A549 (cell line): Measurements from ENCODE around the gene HUS1B. TPM values are rescaled to one million over a fixed set of nuclear protein-coding genes. Genes with fewer than 3 reads are reported as not detected.

ENCODE experiments used
- ATAC-seq, 2 experiments: fragments of 200-7000 bp in 1 of 2; fragments of >200 bp in 1 of 2; cut with Nextera tagmentation in 1 of 2; cut with Tn5 transposase in 1 of 2; 3 replicates each; pipeline versions ENCODE4 v1.8.0 to v1.9.1; 2018 to 2020; ENCODE audit warnings: mild to moderate bottlenecking in 1 of 2, moderate library complexity in 1 of 2
- CTCF ChIA-PET: fragments of 300-600 bp; sonication (Branson Sonifier 250); formaldehyde crosslinking; extraction: SDS; loops from one replicate; lab custom pipeline; 2021; ENCODE audit warnings: antibody characterized with exemption, inconsistent platforms; lab: Yijun Ruan, JAX
- POLR2A ChIA-PET: fragments of 350-600 bp; formaldehyde crosslinking; extraction: SDS; loops from one replicate; lab custom pipeline; 2021; ENCODE audit warnings: antibody characterized with exemption, inconsistent platforms; lab: Yijun Ruan, JAX
- DNase-seq, 2 experiments: peaks; one replicate each; pipeline versions ENCODE4 v3.0.0 to v3.0.0-alpha.2; 2011 to 2016; ENCODE audit warnings: low read depth in 1 of 2, low spot score in 1 of 2
- FAIRE-seq: peaks from 2 replicates; lab custom pipeline; 2011; peaks lifted over from hg19 to GRCh38; lab: Jason Lieb, UNC
- H3K27ac ChIP-seq, 2 experiments: fragments of >200 bp; sonication (Bioruptor Twin); formaldehyde crosslinking; 3 replicates each; pipeline ENCODE4 v1.5.1; 2016 to 2017
- H3K4me1 ChIP-seq: fragments of >200 bp; sonication (Bioruptor Twin); formaldehyde crosslinking; 3 replicates; pipeline ENCODE4 v1.6.1; 2016
- H3K4me2 ChIP-seq: fragments of >200 bp; sonication (Bioruptor Twin); formaldehyde crosslinking; 3 replicates; pipeline ENCODE4 v1.6.1; 2016
- H3K4me3 ChIP-seq: fragments of >200 bp; sonication (Bioruptor Twin); formaldehyde crosslinking; 3 replicates; pipeline ENCODE4 v1.5.1; 2016
- H3K9me3 ChIP-seq: fragments of >200 bp; sonication (Bioruptor Twin); formaldehyde crosslinking; 3 replicates; pipeline ENCODE4 v1.6.1; 2016
- CHD2 ChIP-seq: fragments of 150-350 bp; IDR thresholded peaks from 2 replicates; pipeline ENCODE4 v1.6.1; 2014; ENCODE audit warnings: low read length; ENCODE audit not compliant: partially characterized antibody
- EHMT2 ChIP-seq: fragments of 200-600 bp; sonication (generic); IDR thresholded peaks from 2 replicates; pipeline ENCODE4 v1.6.1; 2016; ENCODE audit warnings: antibody characterized with exemption, low read depth, mild to moderate bottlenecking, moderate library complexity
- FOSL2 ChIP-seq, 2 experiments: fragments of 450-650 bp in 1 of 2; fragments of >200 bp in 1 of 2; sonication (Bioruptor Twin) in 1 of 2; formaldehyde crosslinking; IDR thresholded peaks; 2 replicates each; pipeline versions ENCODE4 v1.5.0 to v1.6.1; 2016 to 2020; ENCODE audit warnings: mild to moderate bottlenecking in 1 of 2, moderate library complexity in 1 of 2
- HOXA7 ChIP-seq: fragments of 250-450 bp; sonication (Bioruptor Pico); IDR thresholded peaks from 2 replicates; pipeline ENCODE4 v1.5.0; 2020; ENCODE audit warnings: mild to moderate bottlenecking, moderate library complexity
- JUN ChIP-seq, 2 experiments: fragments of >200 bp; sonication (Bioruptor Twin); formaldehyde crosslinking; IDR thresholded peaks; 2 replicates in 1 of 2; 3 replicates in 1 of 2; pipeline ENCODE4 v1.6.1; 2016 to 2017
- MAZ ChIP-seq: fragments of 150-350 bp; IDR thresholded peaks from 2 replicates; pipeline ENCODE4 v1.6.1; 2014; ENCODE audit warnings: antibody characterized with exemption, low read depth, low read length, borderline replicate concordance
- NFE2L2 ChIP-seq: fragments of 150-350 bp; conservative IDR thresholded peaks from 2 replicates; pipeline ENCODE4 v1.6.1; 2014; ENCODE audit warnings: low read length
- POLR2A ChIP-seq: IDR thresholded peaks from 2 replicates; pipeline ENCODE4 v1.6.1; 2012; ENCODE audit warnings: mild to moderate bottlenecking, low read length
- RARB ChIP-seq: fragments of 250-450 bp; sonication (Bioruptor Pico); IDR thresholded peaks from 2 replicates; pipeline ENCODE4 v1.8.0; 2021; ENCODE audit warnings: mild to moderate bottlenecking, moderate library complexity
- RFX5 ChIP-seq: fragments of 450-650 bp; IDR thresholded peaks from 2 replicates; pipeline ENCODE4 v1.7.1; 2014; ENCODE audit warnings: antibody characterized with exemption, mild to moderate bottlenecking, moderate library complexity
- RNF2 ChIP-seq: fragments of 200-600 bp; sonication (generic); IDR thresholded peaks from 2 replicates; pipeline ENCODE4 v1.6.1; 2016; ENCODE audit warnings: low read depth, mild to moderate bottlenecking, antibody characterized with exemption, moderate library complexity, borderline replicate concordance
- SMC3 ChIP-seq: fragments of >200 bp; sonication (Bioruptor Twin); formaldehyde crosslinking; IDR thresholded peaks from 3 replicates; pipeline ENCODE4 v1.6.1; 2018; ENCODE audit warnings: inconsistent platforms
- SREBF2 ChIP-seq: fragments of 450-650 bp; IDR thresholded peaks from 2 replicates; pipeline ENCODE4 v1.6.1; 2014; ENCODE audit warnings: mild to moderate bottlenecking, moderate library complexity
- TFCP2L1 ChIP-seq: fragments of 250-450 bp; sonication (Bioruptor Pico); IDR thresholded peaks from 2 replicates; pipeline ENCODE4 v1.5.0; 2021; ENCODE audit warnings: mild to moderate bottlenecking
- ZNF302 ChIP-seq: fragments of 250-450 bp; sonication (Bioruptor Pico); IDR thresholded peaks from 2 replicates; pipeline ENCODE4 v1.9.0; 2021; ENCODE audit warnings: inconsistent platforms, mild to moderate bottlenecking, moderate library complexity
- ZSCAN20 ChIP-seq: fragments of 250-450 bp; sonication (Bioruptor Pico); IDR thresholded peaks from 2 replicates; pipeline ENCODE4 v1.8.0; 2022; ENCODE audit warnings: mild to moderate bottlenecking, moderate library complexity
- WGBS: methylation state at CpG from one replicate; pipeline ENCODE4 v1.1.6; 2017; ENCODE audit errors: missing lambda C conversion rate; 5-methylcytosine and 5-hydroxymethylcytosine counted together
- polyA plus RNA-seq, 4 experiments: library from polyadenylated mRNA; depleted of rRNA in 3 of 4; stranded (reverse); fragments of >200 nt; fragmentation: RNase III in 1 of 4; extraction: RNeasy Plus Mini Kit Qiagen cat#74134 plus additional on column Dnase treatment in 1 of 4; gene quantifications; 2 replicates in 3 of 4; 3 replicates in 1 of 4; pipeline ENCODE4 v1.2.3, GENCODE V29; 2011 to 2017
- TF ChIP-seq, protein P1 (sequence below): IDR thresholded peaks from 2 replicates; pipeline ENCODE4 v1.6.1; 2012
- TF ChIP-seq, protein P2 (sequence below): IDR thresholded peaks from 2 replicates; pipeline ENCODE4 v1.6.1; 2012; ENCODE audit warnings: low read depth, borderline replicate concordance
- TF ChIP-seq, protein P3 (sequence below): IDR thresholded peaks from 2 replicates; pipeline ENCODE4 v1.6.1; 2012
- TF ChIP-seq, protein P4 (sequence below): fragments of 200-600 bp; sonication (generic); IDR thresholded peaks from 2 replicates; pipeline ENCODE4 v1.6.1; 2016; ENCODE audit warnings: antibody characterized with exemption, mild to moderate bottlenecking, moderate library complexity
- TF ChIP-seq, protein P5 (sequence below): fragments of 250-450 bp; sonication (Bioruptor Pico); IDR thresholded peaks from 2 replicates; pipeline ENCODE4 v1.5.0; 2020; ENCODE audit warnings: low read depth, mild to moderate bottlenecking, moderate library complexity

HUS1B gene
- polyA plus RNA-seq, 2 of the 4 experiments (the other 2 are of a cell fraction): 0.17 to 0.25 TPM

DNA sequence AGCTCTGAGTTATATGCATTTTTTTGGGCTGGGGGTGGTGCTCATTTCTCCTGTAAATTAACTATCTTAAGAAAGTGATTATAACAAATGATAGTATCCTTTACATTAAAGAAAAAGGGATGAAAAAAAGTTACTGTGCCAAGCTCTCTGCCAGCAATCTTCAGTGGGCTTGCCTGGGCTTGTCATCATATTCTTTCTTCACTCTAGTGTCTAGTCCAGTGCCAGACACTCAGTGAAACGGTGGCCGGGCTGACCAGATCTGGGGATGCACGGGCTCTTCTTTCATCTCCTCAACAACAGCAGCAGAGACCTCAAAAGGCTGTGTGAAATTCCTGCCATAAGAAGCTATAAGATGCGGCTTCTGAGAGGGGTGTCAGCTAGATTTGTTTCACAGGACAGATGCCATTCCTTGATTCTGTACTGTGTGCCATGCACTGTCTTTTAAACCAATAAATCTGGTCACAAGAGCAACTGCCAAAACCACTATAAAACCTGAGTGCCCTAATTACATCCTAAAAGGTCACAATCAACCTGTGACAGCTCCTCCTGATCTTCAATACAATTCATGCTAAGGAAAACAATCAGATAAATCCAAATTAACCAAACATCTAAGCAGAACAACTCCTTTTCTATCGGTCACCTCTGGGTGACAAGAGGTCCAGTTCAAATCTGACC lies 23.9 kb upstream of the HUS1B start:
- WGBS: 92% methylated on average over 5 of the region's 5 CpGs
- CTCF ChIA-PET: interaction anchor here (1.5 kb wide), 1 partner anchor 10 kb away, joined by 4 read pairs; no protein-coding TSS in a partner anchor
- FAIRE-seq: no peak
- POLR2A ChIA-PET: no interaction called here
- peak overlapping the region; percentile 35 to 75; a peak in 5 of 6 replicates for H3K27ac ChIP-seq
- ATAC-seq: no peak
- no peak for DNase-seq
- H3K4me1 ChIP-seq: peaks cover 40% of the 10 kb centered on the region
- H3K9me3 ChIP-seq: no peaks in the 10 kb centered on the region
- H3K4me2 ChIP-seq: peak overlapping the region; percentile 85
- no peak overlapping the region for H3K4me3 ChIP-seq
- TF ChIP-seq NFE2L2: no peak
- TF ChIP-seq RFX5: no peak
- no peak for TF ChIP-seq CHD2
- TF ChIP-seq, protein P1, sequence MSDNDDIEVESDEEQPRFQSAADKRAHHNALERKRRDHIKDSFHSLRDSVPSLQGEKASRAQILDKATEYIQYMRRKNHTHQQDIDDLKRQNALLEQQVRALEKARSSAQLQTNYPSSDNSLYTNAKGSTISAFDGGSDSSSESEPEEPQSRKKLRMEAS: no peak
- TF ChIP-seq JUN (IDR thresholded peaks at IDR 0.05): no peak
- TF ChIP-seq, protein P2, sequence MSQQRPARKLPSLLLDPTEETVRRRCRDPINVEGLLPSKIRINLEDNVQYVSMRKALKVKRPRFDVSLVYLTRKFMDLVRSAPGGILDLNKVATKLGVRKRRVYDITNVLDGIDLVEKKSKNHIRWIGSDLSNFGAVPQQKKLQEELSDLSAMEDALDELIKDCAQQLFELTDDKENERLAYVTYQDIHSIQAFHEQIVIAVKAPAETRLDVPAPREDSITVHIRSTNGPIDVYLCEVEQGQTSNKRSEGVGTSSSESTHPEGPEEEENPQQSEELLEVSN: no peak
- TF ChIP-seq ZNF302: no peak
- TF ChIP-seq MAZ: no peak
- TF ChIP-seq, protein P3, sequence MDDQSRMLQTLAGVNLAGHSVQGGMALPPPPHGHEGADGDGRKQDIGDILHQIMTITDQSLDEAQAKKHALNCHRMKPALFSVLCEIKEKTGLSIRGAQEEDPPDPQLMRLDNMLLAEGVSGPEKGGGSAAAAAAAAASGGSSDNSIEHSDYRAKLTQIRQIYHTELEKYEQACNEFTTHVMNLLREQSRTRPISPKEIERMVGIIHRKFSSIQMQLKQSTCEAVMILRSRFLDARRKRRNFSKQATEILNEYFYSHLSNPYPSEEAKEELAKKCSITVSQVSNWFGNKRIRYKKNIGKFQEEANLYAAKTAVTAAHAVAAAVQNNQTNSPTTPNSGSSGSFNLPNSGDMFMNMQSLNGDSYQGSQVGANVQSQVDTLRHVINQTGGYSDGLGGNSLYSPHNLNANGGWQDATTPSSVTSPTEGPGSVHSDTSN: no peak
- TF ChIP-seq RNF2: no peak
- no peak for TF ChIP-seq HOXA7 (CRISPR knock-in tag)
- TF ChIP-seq, protein P4, sequence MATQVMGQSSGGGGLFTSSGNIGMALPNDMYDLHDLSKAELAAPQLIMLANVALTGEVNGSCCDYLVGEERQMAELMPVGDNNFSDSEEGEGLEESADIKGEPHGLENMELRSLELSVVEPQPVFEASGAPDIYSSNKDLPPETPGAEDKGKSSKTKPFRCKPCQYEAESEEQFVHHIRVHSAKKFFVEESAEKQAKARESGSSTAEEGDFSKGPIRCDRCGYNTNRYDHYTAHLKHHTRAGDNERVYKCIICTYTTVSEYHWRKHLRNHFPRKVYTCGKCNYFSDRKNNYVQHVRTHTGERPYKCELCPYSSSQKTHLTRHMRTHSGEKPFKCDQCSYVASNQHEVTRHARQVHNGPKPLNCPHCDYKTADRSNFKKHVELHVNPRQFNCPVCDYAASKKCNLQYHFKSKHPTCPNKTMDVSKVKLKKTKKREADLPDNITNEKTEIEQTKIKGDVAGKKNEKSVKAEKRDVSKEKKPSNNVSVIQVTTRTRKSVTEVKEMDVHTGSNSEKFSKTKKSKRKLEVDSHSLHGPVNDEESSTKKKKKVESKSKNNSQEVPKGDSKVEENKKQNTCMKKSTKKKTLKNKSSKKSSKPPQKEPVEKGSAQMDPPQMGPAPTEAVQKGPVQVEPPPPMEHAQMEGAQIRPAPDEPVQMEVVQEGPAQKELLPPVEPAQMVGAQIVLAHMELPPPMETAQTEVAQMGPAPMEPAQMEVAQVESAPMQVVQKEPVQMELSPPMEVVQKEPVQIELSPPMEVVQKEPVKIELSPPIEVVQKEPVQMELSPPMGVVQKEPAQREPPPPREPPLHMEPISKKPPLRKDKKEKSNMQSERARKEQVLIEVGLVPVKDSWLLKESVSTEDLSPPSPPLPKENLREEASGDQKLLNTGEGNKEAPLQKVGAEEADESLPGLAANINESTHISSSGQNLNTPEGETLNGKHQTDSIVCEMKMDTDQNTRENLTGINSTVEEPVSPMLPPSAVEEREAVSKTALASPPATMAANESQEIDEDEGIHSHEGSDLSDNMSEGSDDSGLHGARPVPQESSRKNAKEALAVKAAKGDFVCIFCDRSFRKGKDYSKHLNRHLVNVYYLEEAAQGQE: no peak
- no peak for TF ChIP-seq SREBF2
- no peak for TF ChIP-seq POLR2A
- TF ChIP-seq FOSL2 (IDR thresholded peaks at IDR 0.05): no peak
- TF ChIP-seq FOSL2 (CRISPR knock-in tag; IDR thresholded peaks at IDR 0.05): no peak
- no peak for TF ChIP-seq RARB
- TF ChIP-seq, protein P5, sequence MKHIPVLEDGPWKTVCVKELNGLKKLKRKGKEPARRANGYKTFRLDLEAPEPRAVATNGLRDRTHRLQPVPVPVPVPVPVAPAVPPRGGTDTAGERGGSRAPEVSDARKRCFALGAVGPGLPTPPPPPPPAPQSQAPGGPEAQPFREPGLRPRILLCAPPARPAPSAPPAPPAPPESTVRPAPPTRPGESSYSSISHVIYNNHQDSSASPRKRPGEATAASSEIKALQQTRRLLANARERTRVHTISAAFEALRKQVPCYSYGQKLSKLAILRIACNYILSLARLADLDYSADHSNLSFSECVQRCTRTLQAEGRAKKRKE (CRISPR knock-in tag): no peak
- TF ChIP-seq ZSCAN20 (CRISPR knock-in tag): no peak
- TF ChIP-seq TFCP2L1: no peak
- TF ChIP-seq SMC3: no peak

DNA sequence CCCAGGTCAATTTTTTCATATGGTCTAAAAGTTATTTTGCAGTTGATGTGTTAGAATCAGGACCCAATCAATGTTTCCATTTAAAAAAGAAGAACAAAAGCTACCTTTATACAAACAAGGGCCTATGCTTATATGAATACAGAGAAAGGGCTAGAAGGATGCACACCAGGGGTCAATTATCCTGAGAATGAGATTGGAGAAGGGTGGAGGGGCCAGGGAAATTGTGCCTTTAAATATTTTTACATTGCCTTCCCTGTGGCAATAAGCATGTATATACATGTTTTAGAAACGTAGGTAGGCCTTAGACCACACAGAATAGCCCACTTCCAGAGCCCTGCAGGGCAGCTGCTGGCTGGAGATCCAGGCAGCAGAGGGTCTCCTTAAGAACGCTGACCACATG lies 23.4 kb upstream of the HUS1B start:
- Histone ChIP-seq H3K9me3 (no peaks in the 10 kb centered on the region), H3K4me3 (no peak overlapping the region), H3K4me1 (peaks cover 40% of the 10 kb centered on the region), H3K4me2 (no peak overlapping the region), H3K27ac (peak overlapping the region in 1 of 2 experiments; percentile 35; a peak in 3 of 6 replicates)
- CTCF ChIA-PET: interaction anchor here (1.5 kb wide), 1 partner anchor 10 kb away, joined by 4 read pairs; no protein-coding TSS in a partner anchor
- DNase-seq: no peak
- no peak for ATAC-seq
- TF ChIP-seq, protein P4: no peak
- TF ChIP-seq EHMT2: no peak
- POLR2A ChIA-PET: no interaction called here
- FAIRE-seq: no peak
- 83% methylated on average over 2 of the region's 2 CpGs for WGBS
